Pancreas (tissue), 10 donors: ENCODE data around the gene LTBP1. TPM values are rescaled to one million over a fixed set of nuclear protein-coding genes. Genes with fewer than 3 reads are reported as not detected.

Source experiments
- ATAC-seq, 4 donors: fragments of 200-7000 bp; cut with Tn5 transposase; one replicate each; pipeline versions ENCODE4 v1.8.0 to v1.9.1; 2020; ENCODE audit warnings: mild to moderate bottlenecking in 4 of 4, moderate library complexity in 4 of 4
- DNase-seq, 6 donors: peaks; one replicate each; pipeline ENCODE4 v3.0.0-alpha.2; 2020
- FAIRE-seq: peaks from 2 replicates; lab custom pipeline; 2012; peaks lifted over from hg19 to GRCh38; lab: Jason Lieb, UNC
- H3K27ac ChIP-seq, 4 donors: fragments of 200-600 bp; sonication (generic); 1 replicate in 3 of 4; 2 replicates in 1 of 4; pipeline versions ENCODE4 v1.5.0 to v1.8.0; 2020
- H3K27me3 ChIP-seq, 4 donors: fragments of 200-600 bp; one replicate each; pipeline ENCODE4 v1.8.0; 2021
- H3K36me3 ChIP-seq, 3 donors: fragments of 200-600 bp; sonication (generic) in 1 of 3; one replicate each; pipeline versions ENCODE4 v1.5.0 to v1.8.0; 2020 to 2021
- H3K4me1 ChIP-seq, 3 donors: fragments of 200-600 bp; one replicate each; pipeline ENCODE4 v1.8.0; 2021
- H3K4me3 ChIP-seq, 4 donors: fragments of 200-600 bp; sonication (generic) in 2 of 4; one replicate each; pipeline versions ENCODE4 v1.5.0 to v1.8.0; 2020 to 2021
- H3K9me3 ChIP-seq, 4 donors: fragments of 200-600 bp; one replicate each; pipeline ENCODE4 v1.8.0; 2021
- WGBS, 2 donors: extraction: QIAGEN DNeasy Blood & Tissue Kit; methylation state at CpG; one replicate each; pipeline ENCODE4 v1.1.7; 2013; 5-methylcytosine and 5-hydroxymethylcytosine counted together
- intact Hi-C, 3 donors: fragments of 100-400 bp; cut with DNase I; formaldehyde crosslinking; loops; one replicate each; pipeline versions ENCODE4 v1.11.1 to v1.14.2; 2022
- polyA plus RNA-seq, 2 donors: library from polyadenylated mRNA; stranded (reverse); fragments of 200-250 nt; gene quantifications; one replicate each; pipeline ENCODE4 v1.2.3, GENCODE V29; 2013
- total RNA-seq, 6 donors: library from RNA; stranded (reverse); fragmentation: NEBNext Ultra II Directional in 4 of 6; extraction: Animal tissue kit (Norgen Biotek cat#: 25700) in 4 of 6; gene quantifications; one replicate each; pipeline versions ENCODE4 v1.2.1 to v1.2.4, GENCODE V29; 2021 to 2023
- TF ChIP-seq, protein P1 (sequence below), 4 donors: fragments of 200-600 bp; sonication (generic) in 3 of 4; IDR thresholded peaks; one replicate each; pipeline versions ENCODE4 v1.5.0 to v1.8.0; 2021; ENCODE audit warnings: antibody characterized with exemption in 4 of 4
- donor health status: healthy with polysubstance abuse.
- donor health status: DM: no; HTN: no; CAD: no; lungs with moderate emphysema.
- donor health status: DM: no; HTN: no; CAD: no.
- donor health status: control.
- donor health status: control.
- donor health status: Bipolar disorder and iron deficiency.
- donor health status: DM: yes; HTN: yes; CAD: no.
- donor health status: DM: no; HTN: no; CAD: no.
- donor health status: DM: no; HTN: no; CAD: no.
- donor health status: DM: yes; HTN: yes; CAD: no.

The LTBP1 gene
- total and polyA plus RNA-seq, 8 donors: 0.83 to 21.2 (median 2.6) TPM

DNA sequence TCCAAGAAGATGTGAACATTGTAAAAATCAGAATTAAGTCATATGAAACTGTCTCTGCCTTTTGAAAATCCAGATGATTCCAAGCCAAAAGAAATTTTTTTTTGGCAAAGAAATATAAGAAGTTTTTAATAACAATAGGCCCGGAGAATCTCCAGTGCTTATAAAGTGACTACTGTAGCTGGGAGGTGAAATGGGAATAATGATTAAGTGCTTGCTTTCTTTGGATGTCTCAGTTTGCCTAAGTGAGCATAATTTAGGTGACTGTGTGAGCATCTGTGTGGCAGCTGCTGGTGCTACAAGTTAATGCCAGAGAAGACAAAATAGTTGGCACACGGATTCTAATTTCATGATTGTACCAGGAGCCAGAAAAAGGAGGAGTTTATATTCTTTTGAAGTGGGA is 185.0 kb downstream of the LTBP1 start:
- intact Hi-C loops: no loop called here
- ATAC-seq (no peak), DNase-seq (no peak), FAIRE-seq (no peak)
- Histone ChIP-seq H3K4me3 (no peak overlapping the region), H3K27ac (no peak overlapping the region), H3K27me3 (no peaks in the 10 kb centered on the region), H3K36me3 (no peaks in the 10 kb centered on the region), H3K9me3 (no peaks in the 10 kb centered on the region), H3K4me1 (no peaks in the 10 kb centered on the region)
- 39 to 44% methylated on average over 2 of the region's 2 CpGs for WGBS, 2 donors
- TF ChIP-seq, protein P1, sequence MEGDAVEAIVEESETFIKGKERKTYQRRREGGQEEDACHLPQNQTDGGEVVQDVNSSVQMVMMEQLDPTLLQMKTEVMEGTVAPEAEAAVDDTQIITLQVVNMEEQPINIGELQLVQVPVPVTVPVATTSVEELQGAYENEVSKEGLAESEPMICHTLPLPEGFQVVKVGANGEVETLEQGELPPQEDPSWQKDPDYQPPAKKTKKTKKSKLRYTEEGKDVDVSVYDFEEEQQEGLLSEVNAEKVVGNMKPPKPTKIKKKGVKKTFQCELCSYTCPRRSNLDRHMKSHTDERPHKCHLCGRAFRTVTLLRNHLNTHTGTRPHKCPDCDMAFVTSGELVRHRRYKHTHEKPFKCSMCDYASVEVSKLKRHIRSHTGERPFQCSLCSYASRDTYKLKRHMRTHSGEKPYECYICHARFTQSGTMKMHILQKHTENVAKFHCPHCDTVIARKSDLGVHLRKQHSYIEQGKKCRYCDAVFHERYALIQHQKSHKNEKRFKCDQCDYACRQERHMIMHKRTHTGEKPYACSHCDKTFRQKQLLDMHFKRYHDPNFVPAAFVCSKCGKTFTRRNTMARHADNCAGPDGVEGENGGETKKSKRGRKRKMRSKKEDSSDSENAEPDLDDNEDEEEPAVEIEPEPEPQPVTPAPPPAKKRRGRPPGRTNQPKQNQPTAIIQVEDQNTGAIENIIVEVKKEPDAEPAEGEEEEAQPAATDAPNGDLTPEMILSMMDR (IDR thresholded peaks at IDR 0.05): no peak

GRCh38 chr2:33133454-33133952 is 186.8 kb downstream of the LTBP1 start:
- intact Hi-C loops: no loop called here
- H3K27me3 ChIP-seq: no peaks in the 10 kb centered on the region
- no peaks in the 10 kb centered on the region for H3K36me3 ChIP-seq
- H3K9me3 ChIP-seq: no peaks in the 10 kb centered on the region
- TF ChIP-seq, protein P1 (IDR thresholded peaks at IDR 0.05): no peak
- H3K4me1 ChIP-seq: no peaks in the 10 kb centered on the region
- no peak overlapping the region for H3K4me3 ChIP-seq
- peak in 3 of 4 donors; percentile 12 to 48 (median 13) for ATAC-seq
- FAIRE-seq: no peak
- DNase-seq: no peak
- H3K27ac ChIP-seq: no peak overlapping the region
- 63 to 68% methylated on average over 7 of the region's 7 CpGs for WGBS, 2 donors

- 59 to 61% methylated on average over 14 of the region's 14 CpGs for WGBS, 2 donors
- H3K27me3 ChIP-seq: no peaks in the 10 kb centered on the region
- intact Hi-C loops: no loop called here
- TF ChIP-seq, protein P1 (IDR thresholded peaks at IDR 0.05): no peak
- no peaks in the 10 kb centered on the region for H3K36me3 ChIP-seq
- peak overlapping the region in 1 of 4 donors; percentile 2 for H3K27ac ChIP-seq
- no peaks in the 10 kb centered on the region for H3K9me3 ChIP-seq
- no peaks in the 10 kb centered on the region for H3K4me1 ChIP-seq
- FAIRE-seq (no peak), ATAC-seq (peak in 3 of 4 donors; percentile 64 to 80 (median 76)), DNase-seq (peak in 3 of 6 donors; percentile 10 to 25 (median 12))
- H3K4me3 ChIP-seq: no peak overlapping the region
These were observed 187.5 kb downstream of the LTBP1 start for GRCh38 chr2:33134086-33134771.

DNA sequence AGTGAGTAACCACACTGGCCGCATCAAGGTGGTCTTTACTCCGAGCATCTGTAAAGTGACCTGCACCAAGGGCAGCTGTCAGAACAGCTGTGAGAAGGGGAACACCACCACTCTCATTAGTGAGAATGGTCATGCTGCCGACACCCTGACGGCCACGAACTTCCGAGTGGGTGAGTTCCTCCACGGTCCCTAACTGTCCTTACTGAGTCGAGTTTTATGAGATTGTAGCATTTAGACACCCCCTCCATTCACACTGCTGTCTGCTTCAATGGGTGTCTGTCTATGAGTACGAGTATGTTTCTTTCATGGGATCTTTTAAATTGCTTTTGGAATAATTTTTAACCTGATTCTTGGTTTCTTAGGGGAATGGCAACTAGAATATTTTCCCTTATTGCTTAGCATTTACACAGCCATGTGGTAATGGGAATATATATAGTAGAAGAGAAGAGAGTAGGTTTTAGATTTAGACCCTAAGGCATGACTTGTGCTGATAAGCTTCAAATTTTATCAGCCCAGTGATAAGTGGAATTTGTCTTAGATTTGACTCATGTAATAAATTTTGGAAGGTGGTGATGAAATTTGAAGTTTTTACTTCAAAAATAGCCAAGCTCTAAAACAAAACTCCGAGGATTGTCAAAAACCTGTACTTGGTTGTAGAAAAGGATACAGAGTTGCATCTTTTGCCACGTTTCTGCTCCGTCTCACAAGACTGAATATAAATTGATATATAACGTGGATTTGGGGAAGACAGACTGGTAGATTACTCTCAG is 188.2 kb downstream of the LTBP1 start:
- intact Hi-C loops: no loop called here
- peak in 2 of 4 donors; percentile 15 to 26 for ATAC-seq
- H3K27ac ChIP-seq: peak overlapping the region in 1 of 4 donors; percentile 2
- no peaks in the 10 kb centered on the region for H3K9me3 ChIP-seq
- no peaks in the 10 kb centered on the region for H3K27me3 ChIP-seq
- TF ChIP-seq, protein P1 (IDR thresholded peaks at IDR 0.05): no peak
- WGBS, 2 donors: 81 to 85% methylated on average over 13 of the region's 13 CpGs
- no peaks in the 10 kb centered on the region for H3K4me1 ChIP-seq
- no peak for DNase-seq
- FAIRE-seq: no peak
- H3K36me3 ChIP-seq: no peaks in the 10 kb centered on the region
- no peak overlapping the region for H3K4me3 ChIP-seq
